ENCODE measurements around the gene SYNPO2. TPM values are rescaled to one million over a fixed set of nuclear protein-coding genes. Genes with fewer than 3 reads are reported as not detected.
A peak's percentile ranks its signal among the peaks of the same experiment; 100 is the strongest.

The SYNPO2 gene
- total RNA-seq, 1 experiment from 2014 or later: 0.87 TPM

- H3K27ac ChIP-seq: no peak overlapping the region
- no peak overlapping the region for H3K4me2 ChIP-seq
- ChIA-PET POLR2A (ENCODE audit: unreplicated experiment) (no interaction called here), CTCF (no interaction called here)
- H3K9me3 ChIP-seq (ENCODE audit: insufficient read depth, low read depth): no peaks in the 10 kb centered on the region
- no peaks in the 10 kb centered on the region for H4K20me1 ChIP-seq (ENCODE audit: insufficient read depth)
- no peaks in the 10 kb centered on the region for H3F3A ChIP-seq (ENCODE audit: insufficient read depth, low read depth)
- no peaks in the 10 kb centered on the region for H3K27me3 ChIP-seq (ENCODE audit: insufficient read depth, low read depth)
- H2AFZ ChIP-seq: no peak overlapping the region
- DNase-seq: no peak
- no TSS peak for BruUV-seq (replicated peaks)
- no peaks in the 10 kb centered on the region for H3K79me2 ChIP-seq (ENCODE audit: low read depth)
- H3K9me2 ChIP-seq (ENCODE audit: insufficient read depth): no peaks in the 10 kb centered on the region
- H3K4me3 ChIP-seq: no peak overlapping the region
- intact Hi-C loops (cut with micrococcal nuclease; ENCODE audit: unreplicated experiment): no loop called here
- TF ChIP-seq CTCF (conservative IDR thresholded peaks at IDR 0.05) (no peak), EZH2 (IDR thresholded peaks at IDR 0.05; ENCODE audit: low read depth) (no peak)
- no peaks in the 10 kb centered on the region for H3K36me3 ChIP-seq (ENCODE audit: low read depth)
- H3K4me1 ChIP-seq (replicated peaks; ENCODE audit: insufficient read depth): peaks cover 13% of the 10 kb centered on the region
Measured at GRCh38 chr4:118916691-118917289, 28.1 kb downstream of the SYNPO2 start.

GRCh38 chr4:118917582-118917981, 28.9 kb downstream of the SYNPO2 start:
- Histone ChIP-seq H3K4me2 (peak overlapping the region; percentile 25), H3K27me3 (ENCODE audit: insufficient read depth, low read depth) (no peaks in the 10 kb centered on the region), H3K4me1 (replicated peaks; ENCODE audit: insufficient read depth) (peaks cover 13% of the 10 kb centered on the region), H2AFZ (no peak overlapping the region), H3K4me3 (no peak overlapping the region), H3K9me3 (ENCODE audit: insufficient read depth, low read depth) (no peaks in the 10 kb centered on the region), H3K79me2 (ENCODE audit: low read depth) (no peaks in the 10 kb centered on the region), H3K36me3 (ENCODE audit: low read depth) (no peaks in the 10 kb centered on the region), H3K27ac (peak overlapping the region; percentile 60), H3F3A (ENCODE audit: insufficient read depth, low read depth) (no peaks in the 10 kb centered on the region), H4K20me1 (ENCODE audit: insufficient read depth) (no peaks in the 10 kb centered on the region), H3K9me2 (ENCODE audit: insufficient read depth) (no peaks in the 10 kb centered on the region)
- intact Hi-C loops (cut with micrococcal nuclease; ENCODE audit: unreplicated experiment): no loop called here
- no peak for DNase-seq
- CTCF ChIA-PET: no interaction called here
- no peak for TF ChIP-seq EZH2 (IDR thresholded peaks at IDR 0.05; ENCODE audit: low read depth)
- no peak for TF ChIP-seq CTCF (conservative IDR thresholded peaks at IDR 0.05)
- POLR2A ChIA-PET (ENCODE audit: unreplicated experiment): interaction anchor here (0.6 to 0.9 kb wide), 3 partner anchors 51 to 172 kb away, joined by 3 to 8 read pairs (median 4); no protein-coding TSS in a partner anchor
- BruUV-seq (replicated peaks): no TSS peak

GRCh38 chr4:118918388-118918787, 29.7 kb downstream of the SYNPO2 start:
- no TSS peak for BruUV-seq (replicated peaks)
- H3K4me1 ChIP-seq (replicated peaks; ENCODE audit: insufficient read depth): peaks cover 13% of the 10 kb centered on the region
- H4K20me1 ChIP-seq (ENCODE audit: insufficient read depth): no peaks in the 10 kb centered on the region
- no peaks in the 10 kb centered on the region for H3K36me3 ChIP-seq (ENCODE audit: low read depth)
- H2AFZ ChIP-seq: no peak overlapping the region
- no peaks in the 10 kb centered on the region for H3K9me2 ChIP-seq (ENCODE audit: insufficient read depth)
- H3K4me2 ChIP-seq: peak overlapping the region; percentile 25; the same call in 1 of the 2 replicates
- H3K27ac ChIP-seq: peak overlapping the region; percentile 60
- TF ChIP-seq CTCF (conservative IDR thresholded peaks at IDR 0.05) (no peak), EZH2 (IDR thresholded peaks at IDR 0.05; ENCODE audit: low read depth) (no peak)
- no peaks in the 10 kb centered on the region for H3K27me3 ChIP-seq (ENCODE audit: insufficient read depth, low read depth)
- no peaks in the 10 kb centered on the region for H3F3A ChIP-seq (ENCODE audit: insufficient read depth, low read depth)
- peak in 1 of 2 experiments; percentile 70 for DNase-seq
- intact Hi-C loops (cut with micrococcal nuclease; ENCODE audit: unreplicated experiment): no loop called here
- no peaks in the 10 kb centered on the region for H3K79me2 ChIP-seq (ENCODE audit: low read depth)
- H3K4me3 ChIP-seq: no peak overlapping the region
- CTCF ChIA-PET: no interaction called here
- POLR2A ChIA-PET (ENCODE audit: unreplicated experiment): interaction anchor here (0.9 kb wide), 1 partner anchor 50 kb away, joined by 3 read pairs; no protein-coding TSS in a partner anchor
- H3K9me3 ChIP-seq (ENCODE audit: insufficient read depth, low read depth): no peaks in the 10 kb centered on the region

Measured in PC-9 (cell line).